DOHH2 (cell line): ENCODE results near the gene PRIM1.

Experiments used
- CTCF ChIP-seq: fragments of 200-600 bp; sonication (generic); IDR thresholded peaks from one replicate; pipeline ENCODE4 v1.5.1; 2014; ENCODE audit warnings: antibody characterized with exemption, mild to moderate bottlenecking, low read depth, low read length; ENCODE audit not compliant: poor library complexity, severe bottlenecking
- EZH2phosphoT487 ChIP-seq: fragments of 200-600 bp; sonication (generic); IDR thresholded peaks from 2 replicates; pipeline ENCODE4 v1.6.1; 2017; ENCODE audit warnings: borderline replicate concordance, mild to moderate bottlenecking, antibody characterized with exemption, low read length, moderate library complexity, mixed read lengths

GRCh38 chr12:56761812-56762211 is 9.7 kb upstream of the PRIM1 start:
- TF ChIP-seq CTCF (no peak), EZH2phosphoT487 (no peak)
